Measurements from ENCODE around the gene CLIP2. TPM values are rescaled to one million over a fixed set of nuclear protein-coding genes. Genes with fewer than 3 reads are reported as not detected.

Gene CLIP2
- total RNA-seq, 1 experiment from 2014 or later = 39.9 TPM

- ChIA-PET CTCF (interaction anchor here (0.6 kb wide), 1 partner anchor 631 kb away, joined by 7 read pairs; no protein-coding TSS in a partner anchor), POLR2A (interaction anchor here (0.7 kb wide), 1 partner anchor 55 kb away, joined by 9 read pairs; no protein-coding TSS in a partner anchor)
- no peak for DNase-seq (ENCODE audit: low read depth, low spot score)
- Histone ChIP-seq H3K9me3 (ENCODE audit: control insufficient read depth, insufficient read depth, low read depth, low read length) (no peaks in the 10 kb centered on the region), H3K36me3 (ENCODE audit: control insufficient read depth, insufficient read depth, low read length) (no peaks in the 10 kb centered on the region; the same call in 1 of the 2 replicates), H3K27me3 (ENCODE audit: control insufficient read depth, insufficient read depth, low read length) (no peaks in the 10 kb centered on the region), H3K4me1 (ENCODE audit: control insufficient read depth, insufficient read depth, low read length) (no peaks in the 10 kb centered on the region), H3K27ac (ENCODE audit: low read length) (no peak overlapping the region), H3K4me3 (ENCODE audit: low read depth in 2 of 2, low read length in 2 of 2) (no peak overlapping the region)
- BruUV-seq (replicated peaks) = no TSS peak
- in situ Hi-C loops (cut with HindIII; ENCODE audit: low pct_unique_long_range_greater_than_20kb, low sequenced_read_pairs) = no loop called here
- intact Hi-C loops (cut with micrococcal nuclease; ENCODE audit: unreplicated experiment) = no loop called here
- TF ChIP-seq SIN3A (IDR thresholded peaks at IDR 0.05; ENCODE audit: borderline replicate concordance, insufficient read depth, low read depth, low read length) (no peak), POLR2AphosphoS5 (IDR thresholded peaks at IDR 0.05; ENCODE audit: low read depth, low read length) (no peak), REST (IDR thresholded peaks at IDR 0.05; ENCODE audit: insufficient read depth in 1 of 2, low read depth in 2 of 2, low read length in 1 of 2) (no peak), CTCF (IDR thresholded peaks at IDR 0.05) (no peak), TCF7L2 (IDR thresholded peaks at IDR 0.05; ENCODE audit: low read depth, low read length) (no peak)
- ATAC-seq = no peak
Observed at GRCh38 chr7:74405899-74406512, 116.8 kb downstream of the CLIP2 start.

GRCh38 chr7:74407958-74408357, 118.8 kb downstream of the CLIP2 start:
- POLR2A ChIA-PET = no interaction called here
- no peaks in the 10 kb centered on the region for H3K9me3 ChIP-seq (ENCODE audit: control insufficient read depth, insufficient read depth, low read depth, low read length)
- in situ Hi-C loops (cut with HindIII; ENCODE audit: low pct_unique_long_range_greater_than_20kb, low sequenced_read_pairs) (no loop called here), intact Hi-C loops (cut with micrococcal nuclease; ENCODE audit: unreplicated experiment) (no loop called here)
- no peak overlapping the region for H3K27ac ChIP-seq (ENCODE audit: low read length)
- CTCF ChIA-PET = no interaction called here
- DNase-seq (ENCODE audit: low read depth, low spot score) (no peak), ATAC-seq (no peak)
- H3K4me3 ChIP-seq (ENCODE audit: low read depth in 2 of 2, low read length in 2 of 2) = no peak overlapping the region
- BruUV-seq (replicated peaks) = no TSS peak
- no peaks in the 10 kb centered on the region for H3K27me3 ChIP-seq (ENCODE audit: control insufficient read depth, insufficient read depth, low read length)
- H3K36me3 ChIP-seq (ENCODE audit: control insufficient read depth, insufficient read depth, low read length) = no peaks in the 10 kb centered on the region; the same call in 1 of the 2 replicates
- TF ChIP-seq SIN3A (IDR thresholded peaks at IDR 0.05; ENCODE audit: borderline replicate concordance, insufficient read depth, low read depth, low read length) (no peak), TCF7L2 (IDR thresholded peaks at IDR 0.05; ENCODE audit: low read depth, low read length) (no peak), CTCF (IDR thresholded peaks at IDR 0.05) (no peak), POLR2AphosphoS5 (IDR thresholded peaks at IDR 0.05; ENCODE audit: low read depth, low read length) (no peak), REST (IDR thresholded peaks at IDR 0.05; ENCODE audit: insufficient read depth in 1 of 2, low read depth in 2 of 2, low read length in 1 of 2) (no peak)
- no peaks in the 10 kb centered on the region for H3K4me1 ChIP-seq (ENCODE audit: control insufficient read depth, insufficient read depth, low read length)

Measured in Panc1 (cell line).